GM21528 (cell line): ENCODE data around the gene FYB1.

Experiments
- ATAC-seq: cut with Tn5 transposase; IDR thresholded peaks from one replicate; pipeline ENCODE4 v1.9.1; 2021; ENCODE audit warnings: mild to moderate bottlenecking, moderate library complexity; ENCODE audit not compliant: unreplicated experiment, low FRiP score

The FYB1 gene

DNA sequence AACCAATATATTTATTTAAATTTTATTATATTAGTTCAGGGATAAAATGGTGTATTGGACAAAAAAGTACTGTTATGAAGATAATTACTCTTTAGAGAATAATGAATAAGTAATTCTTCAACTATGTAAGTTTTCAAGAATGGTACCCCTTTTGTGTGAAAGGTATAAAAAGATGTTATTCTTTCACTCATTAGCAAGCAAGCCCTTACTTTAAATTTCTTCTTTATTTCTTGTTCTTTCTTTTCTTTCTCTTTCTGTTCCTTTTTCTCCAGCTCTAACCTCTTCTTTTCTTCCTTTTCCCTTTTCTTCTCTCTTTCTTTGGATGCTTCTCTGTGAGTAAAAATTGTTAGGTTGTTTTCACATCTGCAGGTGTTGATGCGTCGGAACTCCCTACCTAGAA lies 82.0 kb downstream of the FYB1 start:
- ATAC-seq, result no peak

DNA sequence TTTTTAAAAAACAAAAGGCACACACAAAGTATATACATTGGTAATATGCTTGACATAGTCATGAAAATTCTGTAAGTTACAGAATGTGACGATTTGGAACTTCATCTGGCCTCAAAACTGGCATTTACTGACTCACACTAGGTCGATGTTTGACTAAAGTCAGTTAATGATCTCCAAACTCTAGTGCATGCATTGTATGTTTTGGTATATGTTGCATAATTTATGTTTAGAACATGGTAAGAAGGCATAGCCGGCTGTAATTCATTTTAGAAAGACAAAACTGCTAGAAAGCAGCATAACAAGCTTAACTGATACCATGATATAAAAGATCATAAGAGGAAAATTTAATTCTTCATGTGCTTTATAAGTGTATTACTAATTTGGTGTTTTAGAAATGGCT lies 86.6 kb downstream of the FYB1 start:
- no peak for ATAC-seq

DNA sequence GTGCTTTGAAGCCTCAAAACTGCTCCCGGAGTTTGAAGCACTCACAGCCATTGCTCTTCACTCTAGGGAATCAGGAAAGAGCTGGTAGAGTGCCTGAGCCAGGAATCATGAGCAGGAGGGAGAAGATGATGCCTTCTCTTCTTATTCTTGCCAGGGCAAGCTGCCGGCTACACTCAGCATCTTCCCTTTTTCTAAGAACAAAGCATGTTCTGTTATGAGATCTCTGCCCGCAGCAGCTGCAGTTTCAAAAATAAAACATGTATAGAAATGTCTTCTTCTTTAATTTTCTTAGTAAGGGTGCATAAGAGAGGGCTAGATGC lies 87.3 kb downstream of the FYB1 start:
- ATAC-seq, result no peak

DNA sequence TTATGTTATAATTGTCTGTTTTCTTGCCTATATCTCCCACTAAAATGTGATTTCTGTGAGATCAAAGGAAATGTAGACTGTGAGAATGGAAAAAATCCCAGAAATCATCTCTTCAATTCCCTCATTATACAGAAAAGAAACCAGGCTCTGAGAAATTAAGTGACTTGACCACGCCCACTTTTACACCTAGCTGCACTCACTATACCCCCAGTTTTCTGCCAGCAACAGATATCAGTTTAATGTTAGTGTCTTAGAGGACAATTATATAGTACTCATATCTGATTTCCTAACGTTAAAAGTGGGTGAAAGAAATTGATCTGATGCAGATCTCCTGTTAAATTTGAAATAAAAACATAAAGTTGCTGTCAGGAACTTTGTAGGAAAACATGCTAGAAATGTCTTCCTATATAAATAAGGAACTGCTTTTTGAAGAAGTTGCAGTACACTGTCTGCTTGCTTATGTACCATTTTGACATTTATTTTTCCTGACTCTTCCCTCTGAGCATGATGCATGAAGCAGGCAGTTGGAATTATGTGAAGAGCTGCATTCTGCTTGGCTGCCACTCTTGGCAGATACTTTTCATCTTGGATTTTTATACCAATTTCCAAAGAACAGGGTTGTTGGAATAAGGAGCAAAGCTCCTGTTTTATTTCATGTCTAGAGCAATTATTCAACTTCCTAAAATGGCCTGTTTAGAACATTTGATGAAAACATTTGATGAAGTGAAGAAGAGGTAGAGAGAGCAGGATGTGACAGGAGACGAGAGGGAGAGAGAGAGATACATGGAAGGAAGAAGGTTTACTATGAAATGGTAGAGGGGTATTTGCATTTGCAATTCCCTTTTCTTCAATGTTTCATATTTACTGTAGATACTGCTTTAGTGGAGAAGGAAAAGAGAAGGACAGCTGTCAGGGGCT lies 87.9 kb downstream of the FYB1 start:
- no peak for ATAC-seq

DNA sequence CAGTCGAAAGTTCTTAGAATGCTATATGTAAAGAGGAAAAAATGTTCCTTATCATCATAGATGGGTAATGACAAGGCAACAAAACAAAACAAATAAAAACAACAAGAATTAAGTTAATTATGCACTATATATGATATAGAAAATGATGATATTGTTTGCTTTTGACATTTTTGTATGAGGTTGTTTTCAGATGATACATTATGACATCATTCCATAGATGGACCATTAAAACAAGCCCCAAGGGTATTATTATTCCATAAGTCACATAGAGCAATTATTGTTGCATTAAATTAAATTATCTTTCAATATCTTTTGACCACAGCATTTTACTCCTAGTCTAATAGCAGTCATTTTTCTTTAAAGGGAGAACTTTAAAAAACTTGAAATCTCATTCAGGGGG lies 88.6 kb downstream of the FYB1 start:
- no peak for ATAC-seq

DNA sequence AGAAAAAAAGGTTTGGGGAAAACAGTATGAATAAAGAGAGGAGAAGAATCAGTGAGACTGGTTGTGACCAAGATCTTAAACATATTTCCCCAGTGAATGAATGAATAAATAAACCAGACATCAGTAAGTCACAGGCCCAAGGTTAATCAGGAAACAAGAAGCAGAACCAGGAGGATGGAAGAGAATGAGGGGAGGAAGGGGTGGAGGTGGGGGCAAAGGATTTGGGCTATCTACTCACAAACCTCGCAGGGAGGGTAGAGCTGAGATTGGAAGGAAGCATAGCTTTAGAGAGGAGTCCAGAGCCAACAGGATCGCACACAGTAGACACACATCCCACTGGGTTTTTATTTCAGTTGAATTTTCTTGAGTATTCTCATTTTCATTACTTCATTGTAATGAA lies 97.4 kb downstream of the FYB1 start:
- no peak for ATAC-seq

DNA sequence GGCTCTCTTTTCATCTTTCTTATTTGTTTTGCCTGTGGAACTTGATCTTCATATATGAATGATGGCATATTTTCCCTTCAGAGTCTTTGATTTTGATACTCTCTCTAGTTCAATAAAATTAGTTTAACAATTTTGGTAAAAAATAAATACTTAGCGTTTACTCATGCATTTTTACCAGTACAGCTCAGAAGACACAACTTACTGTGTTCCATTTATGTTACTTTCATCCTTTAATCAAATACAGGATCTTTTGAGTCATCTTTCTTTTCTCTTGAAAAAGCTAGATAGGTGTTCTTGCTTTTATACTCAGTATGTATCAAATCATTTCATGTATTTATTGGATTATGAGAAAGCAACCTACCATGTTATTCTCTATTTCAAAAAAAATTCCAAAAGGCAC lies 98.0 kb downstream of the FYB1 start:
- ATAC-seq, result no peak

DNA sequence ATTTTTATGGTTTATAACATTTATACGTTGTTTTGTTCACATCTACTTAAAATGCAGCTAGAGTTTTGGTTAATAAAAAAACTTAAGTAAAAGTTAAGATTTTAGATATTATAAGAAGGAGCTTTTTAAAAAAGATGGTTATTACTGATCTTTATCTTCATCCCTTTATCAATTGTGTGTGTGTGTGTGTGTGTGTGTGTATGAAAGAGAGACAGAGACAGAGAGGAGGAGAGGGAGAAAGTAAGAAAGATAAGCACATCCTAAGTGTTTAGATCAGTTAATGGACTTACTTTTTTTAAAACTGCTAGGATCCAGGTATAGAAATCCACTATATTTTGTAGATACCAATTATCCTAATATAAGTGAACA lies 99.3 kb downstream of the FYB1 start:
- no peak for ATAC-seq

DNA sequence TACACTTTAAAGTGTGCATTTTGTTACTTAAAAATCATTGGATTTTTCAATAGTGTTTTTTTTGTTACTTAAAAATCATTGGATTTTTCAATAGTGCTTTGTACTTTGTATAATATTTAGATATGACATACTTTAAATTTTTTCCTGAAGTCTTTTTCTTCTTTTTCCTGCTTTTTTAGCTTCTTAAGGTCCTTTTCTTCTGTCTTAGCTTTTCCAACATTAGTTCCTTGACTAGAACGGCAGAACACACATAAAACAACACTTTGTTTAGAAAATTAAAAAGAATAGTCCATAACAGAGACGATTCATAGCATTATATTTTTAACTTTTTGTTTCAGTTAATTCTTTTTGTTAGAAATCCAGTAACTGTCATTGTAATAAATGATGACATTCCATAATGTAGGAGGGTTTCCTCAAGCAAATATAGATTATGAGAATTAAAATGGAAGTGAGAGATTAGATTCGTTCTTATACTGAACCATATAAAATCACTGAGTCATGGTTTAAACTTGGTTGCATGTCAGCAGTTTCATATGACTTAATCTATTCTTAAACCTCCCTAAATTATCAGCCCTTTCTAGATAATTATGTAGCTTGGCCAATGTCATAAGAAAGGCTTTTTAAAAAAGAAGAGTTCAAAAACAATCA lies 99.8 kb downstream of the FYB1 start:
- ATAC-seq, result no peak

DNA sequence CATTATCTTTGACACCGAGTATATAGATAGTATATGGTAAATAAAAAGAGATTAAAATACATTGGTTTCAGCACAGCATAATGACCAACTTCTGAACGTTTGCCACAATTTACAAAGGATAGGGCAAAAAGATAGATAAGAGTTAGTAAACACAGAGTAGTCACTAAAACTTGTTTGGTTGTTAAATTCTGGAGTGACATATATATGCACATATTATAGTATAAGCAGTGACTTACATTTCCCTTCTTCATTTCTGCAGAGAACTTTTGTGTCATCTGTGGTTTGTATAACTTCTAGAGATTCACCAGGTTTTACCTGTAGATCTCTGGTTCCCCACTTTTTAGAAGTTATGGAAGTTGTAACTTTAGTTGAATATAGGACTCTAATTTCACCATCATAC lies 100.7 kb downstream of the FYB1 start:
- no peak for ATAC-seq

DNA sequence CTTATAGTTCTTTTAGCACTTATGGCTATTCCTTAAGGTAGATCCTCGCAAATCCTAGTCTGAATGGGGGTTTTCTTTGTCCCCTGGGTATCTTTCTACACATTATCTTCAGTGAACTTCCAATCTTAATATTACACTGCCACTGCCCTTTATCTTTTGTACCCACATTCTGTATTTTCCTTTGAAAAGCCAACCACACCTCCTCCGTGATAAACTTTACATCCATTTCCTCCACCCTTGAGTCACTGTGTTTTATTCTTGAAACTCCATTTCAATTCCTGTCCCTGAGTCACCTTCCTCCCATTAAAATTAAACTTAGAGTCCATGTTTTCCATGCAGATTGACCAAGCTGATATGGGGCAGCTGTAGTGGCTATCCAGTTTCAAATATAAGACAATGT lies 102.0 kb downstream of the FYB1 start:
- ATAC-seq, result no peak

DNA sequence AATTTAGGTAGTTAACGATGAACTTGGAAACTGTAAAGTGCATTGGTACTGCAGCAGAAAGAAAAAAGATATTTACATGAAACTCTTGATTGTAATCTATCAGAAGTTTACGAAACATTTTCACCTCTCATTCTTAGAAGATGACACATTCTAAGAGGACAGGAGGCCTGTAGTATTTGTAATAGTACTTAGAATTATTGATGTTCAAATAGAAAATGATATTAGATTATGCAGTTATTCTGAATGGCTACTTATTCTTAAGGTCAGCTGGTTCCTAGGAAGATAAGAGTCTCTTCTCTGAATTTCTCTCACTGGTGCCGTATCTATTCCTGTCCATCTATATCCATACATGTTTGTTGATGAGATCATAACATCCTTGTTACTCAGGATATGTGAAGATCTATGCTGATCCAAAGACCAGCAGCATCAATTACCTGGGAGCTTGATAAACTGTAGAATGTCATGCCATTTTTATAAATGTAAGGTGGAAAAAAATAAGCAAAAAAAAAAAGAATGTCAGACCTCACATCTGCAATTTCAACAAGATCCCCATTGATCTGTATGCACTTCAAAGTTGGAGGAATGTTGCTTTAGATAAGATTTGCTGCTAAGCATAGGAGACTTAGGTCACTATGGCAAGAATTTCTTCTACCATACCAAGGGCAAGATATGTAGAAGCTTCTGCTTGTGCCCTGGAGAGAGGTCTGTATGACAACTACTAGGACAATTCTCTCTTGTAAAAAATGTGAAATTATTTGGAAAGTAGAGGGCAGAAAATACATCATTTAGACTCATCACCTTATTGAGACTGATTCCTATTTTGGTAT lies 102.8 kb downstream of the FYB1 start:
- ATAC-seq, result no peak

DNA sequence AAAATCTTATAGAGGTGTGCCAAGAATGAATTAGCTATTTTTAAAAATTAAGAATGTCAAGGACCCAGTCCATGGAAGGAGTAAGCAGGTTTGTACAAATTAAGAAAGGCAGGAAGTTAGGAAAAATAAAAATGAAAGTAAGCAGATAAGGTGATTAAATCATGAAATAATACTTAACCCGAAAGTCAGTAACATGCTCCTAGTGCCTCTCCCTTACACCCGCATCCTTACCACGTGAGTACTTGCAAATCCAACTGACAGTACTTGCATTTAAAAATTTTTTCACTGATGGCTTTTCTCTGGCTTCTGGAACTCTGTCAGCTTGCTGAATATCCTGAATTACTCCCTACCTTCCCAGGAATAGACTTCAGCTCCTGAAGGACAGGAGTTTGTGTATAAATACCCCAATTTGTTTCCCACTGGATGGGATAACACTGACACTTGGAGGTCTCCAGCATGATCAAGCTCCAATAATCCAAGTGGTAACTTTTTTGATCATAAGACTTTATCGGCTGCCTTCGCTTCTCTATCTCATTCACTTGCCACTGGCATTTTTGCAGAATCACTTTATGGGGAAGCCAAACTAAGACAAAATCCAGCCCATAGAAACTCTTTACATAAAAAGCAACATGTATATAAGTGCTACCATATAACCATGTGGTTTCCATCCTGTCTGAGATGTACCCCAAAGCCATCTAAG lies 103.6 kb downstream of the FYB1 start:
- ATAC-seq, result no peak

DNA sequence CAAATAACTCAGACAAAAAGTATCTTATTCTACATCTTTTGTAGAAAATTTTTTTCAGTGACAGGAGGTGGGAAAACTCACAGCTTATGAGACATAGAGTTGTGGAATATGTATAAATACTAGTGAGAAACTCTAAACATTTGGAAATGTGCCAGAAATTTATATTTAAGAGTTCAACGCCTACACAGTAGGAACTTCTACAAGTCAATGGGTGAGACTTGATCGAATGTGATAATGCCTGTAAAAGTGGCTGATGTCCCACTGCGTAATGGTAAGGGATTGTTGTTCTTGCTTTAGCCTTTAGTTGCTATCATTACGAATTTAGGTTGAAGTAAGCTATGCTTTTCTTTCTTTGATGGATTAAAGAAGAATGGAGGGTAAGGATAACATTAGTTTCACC lies 105.2 kb downstream of the FYB1 start:
- no peak for ATAC-seq

DNA sequence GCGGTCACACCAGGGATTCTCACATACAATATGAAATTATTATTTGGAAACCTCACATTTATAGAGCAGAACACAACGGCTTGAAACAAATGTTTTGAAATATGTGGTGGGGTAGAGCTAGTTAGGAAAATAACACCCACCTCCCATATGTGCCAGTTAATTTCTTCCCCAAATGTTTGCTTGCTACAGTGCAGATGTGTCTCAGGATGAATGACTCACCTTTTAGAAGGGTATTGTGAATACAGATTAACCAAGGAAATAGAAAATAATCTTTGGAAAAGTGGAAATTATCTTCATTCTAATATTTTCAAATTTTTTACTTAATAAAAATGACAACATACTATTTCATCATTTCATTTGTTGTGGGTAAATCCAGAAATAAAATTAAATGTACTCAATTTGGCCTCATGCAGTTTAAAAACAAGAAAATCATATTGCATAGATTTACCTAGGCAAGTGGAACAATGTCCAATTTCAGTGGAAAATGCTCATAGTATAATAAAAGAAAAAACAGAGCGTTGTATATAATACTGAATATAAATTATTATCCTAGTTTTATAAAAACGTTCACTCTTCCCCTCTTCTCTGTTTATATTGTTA lies 105.9 kb downstream of the FYB1 start:
- no peak for ATAC-seq

DNA sequence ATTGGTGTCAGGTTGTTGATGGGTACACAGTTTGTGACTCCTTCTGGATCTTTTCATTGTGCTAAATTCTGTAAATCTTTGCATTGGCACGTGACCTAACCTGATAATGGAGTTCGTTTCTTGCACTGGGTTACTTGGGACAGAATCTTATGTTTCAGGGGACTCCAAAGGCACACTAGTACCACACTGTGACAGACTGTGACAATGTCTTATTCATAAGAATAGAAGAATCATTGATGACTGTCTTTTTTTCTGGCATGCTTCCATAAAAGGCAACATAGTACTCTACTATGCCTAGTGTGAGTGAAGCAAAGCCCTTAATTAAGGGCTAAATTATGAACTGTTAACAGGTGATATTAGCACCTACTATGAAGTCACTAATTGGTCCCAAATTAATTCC lies 109.8 kb downstream of the FYB1 start:
- ATAC-seq, result no peak

DNA sequence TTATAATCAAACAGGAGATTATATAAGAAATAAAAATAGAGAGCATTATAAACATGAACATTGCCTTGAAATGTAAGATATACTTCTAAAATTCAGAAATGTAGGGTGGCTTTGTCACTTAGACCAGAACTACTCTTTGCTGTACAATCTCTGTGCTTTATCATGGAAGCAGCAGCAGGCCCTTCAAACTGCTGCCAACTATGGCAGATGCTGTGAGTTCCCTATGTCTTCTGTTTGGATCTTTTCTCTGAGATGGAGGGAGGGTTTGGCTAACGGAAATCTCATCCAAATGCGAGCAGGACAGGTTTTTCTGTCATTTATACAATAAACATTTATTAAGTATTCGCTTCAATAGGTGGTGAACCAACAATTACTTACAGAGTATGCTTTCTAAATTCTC lies 110.4 kb downstream of the FYB1 start:
- no peak for ATAC-seq

DNA sequence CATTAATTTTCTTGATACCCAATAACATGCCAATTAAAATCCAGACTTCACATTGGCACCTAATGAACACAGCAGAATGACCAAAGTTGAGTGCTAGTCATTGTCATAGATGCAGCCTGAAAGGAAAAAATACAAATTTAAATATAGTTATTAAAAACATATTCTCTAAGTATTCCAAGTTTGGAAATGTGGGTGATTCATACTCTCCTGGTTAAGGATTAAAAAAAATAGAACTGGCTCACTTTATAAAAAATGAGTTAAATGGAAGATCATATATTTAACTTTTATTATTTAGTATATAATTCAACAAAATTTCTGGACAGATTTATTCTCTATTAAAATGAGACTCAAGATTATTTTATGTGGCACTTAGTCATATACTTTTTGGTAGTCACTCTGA lies 112.0 kb downstream of the FYB1 start:
- no peak for ATAC-seq

DNA sequence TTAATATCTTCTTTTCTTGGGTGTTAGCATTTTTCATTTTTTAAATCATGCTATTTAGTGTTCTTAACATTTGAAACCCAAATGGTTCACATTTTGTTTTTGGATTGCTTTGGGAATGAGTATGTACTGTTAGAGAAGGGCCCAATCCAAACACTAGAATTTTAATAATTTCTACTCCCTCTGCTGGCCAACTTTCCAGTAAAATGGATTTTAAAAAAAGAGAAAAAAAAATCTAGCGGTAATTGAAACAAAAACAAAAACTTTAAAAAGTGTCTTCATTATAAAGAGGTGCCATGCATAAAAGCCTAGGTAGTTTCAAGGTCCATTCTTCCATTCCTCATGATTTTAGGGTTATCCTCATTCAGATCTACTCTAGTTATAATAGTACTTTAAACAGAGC lies 113.0 kb downstream of the FYB1 start:
- no peak for ATAC-seq

DNA sequence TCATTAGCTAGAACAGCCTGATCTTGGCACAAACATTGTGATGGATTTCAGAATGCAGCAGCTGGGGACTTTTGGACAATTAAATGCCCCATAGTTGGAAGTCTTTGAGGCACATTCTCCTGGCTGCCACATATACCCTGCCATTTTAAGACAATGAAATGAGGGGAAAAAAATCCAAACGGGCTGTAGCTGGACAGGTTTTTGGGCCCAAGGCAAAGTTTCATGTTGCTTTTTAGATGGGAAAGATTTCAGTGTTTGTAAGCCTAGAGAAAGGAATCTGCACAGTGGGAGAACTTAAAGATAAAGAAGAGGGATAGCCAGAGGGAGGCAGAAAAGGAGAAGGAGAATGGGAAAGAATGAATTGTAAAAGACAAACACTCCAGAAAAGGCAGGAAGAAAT lies 115.1 kb downstream of the FYB1 start:
- ATAC-seq, result no peak
